ENCODE measurements around the gene PREPL. TPM values are rescaled to one million over a fixed set of nuclear protein-coding genes. Genes with fewer than 3 reads are reported as not detected.

PREPL gene
- total RNA-seq, 2 donors from 2014 or later = 24.4 to 46.5 TPM

- ATAC-seq (no peak), DNase-seq (no peak)
- Histone ChIP-seq H3K36me3 (replicated peaks in 1 of 2; ENCODE audit: insufficient read depth in 1 of 2, low read depth in 2 of 2) (no peaks in the 10 kb centered on the region), H3K27me3 (no peaks in the 10 kb centered on the region), H3K4me3 (no peak overlapping the region), H3K27ac (peak overlapping the region in 1 of 4 donors; percentile 38), H3K9me3 (no peaks in the 10 kb centered on the region), H3K4me1 (peaks cover 46% of the 10 kb centered on the region)
- intact Hi-C loops (cut with DNase I) = no loop called here
- no peak for TF ChIP-seq CTCF (IDR thresholded peaks at IDR 0.05)
- no peak for TF ChIP-seq POLR2A (IDR thresholded peaks at IDR 0.05)
- 86 to 87% methylated on average over 5 of the region's 5 CpGs for WGBS, 2 donors
These were observed 76.1 kb downstream of the PREPL start for GRCh38 chr2:44285174-44285573.

DNA sequence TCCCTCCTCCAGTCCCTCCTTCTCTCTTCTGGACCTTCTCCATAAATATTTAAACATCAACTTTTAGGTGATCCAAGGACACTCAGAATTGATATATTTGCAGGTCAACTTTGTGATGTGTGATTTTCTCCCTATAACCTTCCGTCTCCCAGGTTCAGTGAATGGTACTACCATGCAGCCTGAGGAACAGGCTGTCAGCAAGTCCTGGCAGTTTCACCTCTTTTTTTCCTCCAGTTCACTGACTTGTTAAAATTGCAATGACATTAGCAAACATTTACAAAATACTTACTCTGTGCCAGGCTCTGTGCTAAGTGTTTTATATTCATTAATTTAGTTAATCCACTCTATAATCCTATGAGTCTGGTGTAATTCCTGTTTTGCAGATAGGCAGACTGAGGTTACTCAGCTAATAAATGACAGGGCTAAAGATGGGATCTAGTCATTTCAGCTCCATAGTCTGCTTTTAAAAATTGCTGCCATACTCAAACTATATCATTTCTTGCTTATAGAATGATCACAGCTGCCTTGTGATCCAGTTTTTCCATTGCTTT, 78.1 kb downstream of the PREPL start:
- TF ChIP-seq CTCF (IDR thresholded peaks at IDR 0.05) = no peak
- H3K36me3 ChIP-seq (replicated peaks in 1 of 2; ENCODE audit: insufficient read depth in 1 of 2, low read depth in 2 of 2) = no peaks in the 10 kb centered on the region
- peaks cover 32% of the 10 kb centered on the region for H3K4me1 ChIP-seq
- H3K9me3 ChIP-seq = no peaks in the 10 kb centered on the region
- H3K27me3 ChIP-seq = no peaks in the 10 kb centered on the region
- peak overlapping the region in 2 of 4 donors; percentile 15 to 44 for H3K27ac ChIP-seq
- 10 to 30% methylated on average over 1 of the region's 1 CpG for WGBS, 2 donors
- intact Hi-C loops (cut with DNase I) = no loop called here
- ATAC-seq (peak; percentile 23), DNase-seq (no peak)
- H3K4me3 ChIP-seq = no peak overlapping the region

- DNase-seq (no peak), ATAC-seq (no peak)
- Histone ChIP-seq H3K9me3 (no peaks in the 10 kb centered on the region), H3K4me3 (no peak overlapping the region), H3K4me1 (peaks cover 11% of the 10 kb centered on the region), H3K36me3 (replicated peaks in 1 of 2; ENCODE audit: insufficient read depth in 1 of 2, low read depth in 2 of 2) (no peaks in the 10 kb centered on the region), H3K27ac (no peak overlapping the region), H3K27me3 (no peaks in the 10 kb centered on the region)
- intact Hi-C loops (cut with DNase I) = no loop called here
- TF ChIP-seq CTCF (IDR thresholded peaks at IDR 0.05) = no peak
- TF ChIP-seq POLR2A (IDR thresholded peaks at IDR 0.05) = no peak
- 88 to 94% methylated on average over 1 of the region's 1 CpG for WGBS, 2 donors
These were observed 80.4 kb downstream of the PREPL start for GRCh38 chr2:44280869-44281268.

DNA sequence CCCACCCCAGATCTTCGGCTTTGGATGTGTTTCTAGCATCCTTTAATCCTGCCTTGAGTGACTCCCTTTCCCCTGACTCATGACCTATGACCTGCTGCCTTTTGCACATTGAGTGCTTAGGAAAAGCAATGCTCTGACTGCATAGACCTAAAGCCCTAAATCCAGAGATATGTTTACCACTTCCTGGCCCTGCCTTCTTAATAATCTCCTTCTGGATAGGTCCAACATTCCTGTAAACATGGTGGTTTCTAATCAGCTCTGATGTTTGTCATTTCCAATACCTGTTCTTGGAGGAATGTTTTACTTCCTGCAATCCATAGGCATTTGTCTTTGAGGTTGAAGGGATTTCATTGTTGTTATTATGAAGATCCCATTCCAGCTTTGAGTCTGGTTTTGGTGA, 83.8 kb downstream of the PREPL start:
- intact Hi-C loops (cut with DNase I) = no loop called here
- peak; percentile 30 for ATAC-seq
- TF ChIP-seq POLR2A (IDR thresholded peaks at IDR 0.05) (no peak), CTCF (IDR thresholded peaks at IDR 0.05) (no peak)
- Histone ChIP-seq H3K27me3 (no peaks in the 10 kb centered on the region), H3K36me3 (replicated peaks in 1 of 2; ENCODE audit: insufficient read depth in 1 of 2, low read depth in 2 of 2) (no peaks in the 10 kb centered on the region), H3K9me3 (no peaks in the 10 kb centered on the region), H3K4me3 (no peak overlapping the region), H3K4me1 (peaks cover 3% of the 10 kb centered on the region), H3K27ac (peak overlapping the region; percentile 17 to 85 (median 80))
- DNase-seq = no peak
- WGBS, 2 donors = 42 to 68% methylated on average over 1 of the region's 1 CpG

GRCh38 chr2:44275927-44276303, 85.4 kb downstream of the PREPL start:
- Histone ChIP-seq H3K4me3 (no peak overlapping the region), H3K36me3 (replicated peaks in 1 of 2; ENCODE audit: insufficient read depth in 1 of 2, low read depth in 2 of 2) (no peaks in the 10 kb centered on the region), H3K9me3 (no peaks in the 10 kb centered on the region), H3K27ac (peak overlapping the region; percentile 72 to 85 (median 80)), H3K4me1 (no peaks in the 10 kb centered on the region), H3K27me3 (no peaks in the 10 kb centered on the region)
- ATAC-seq (peak; percentile 51), DNase-seq (no peak)
- TF ChIP-seq POLR2A (IDR thresholded peaks at IDR 0.05) (no peak), CTCF (IDR thresholded peaks at IDR 0.05) (no peak)
- WGBS, 2 donors = 39 to 55% methylated on average over 2 of the region's 2 CpGs
- intact Hi-C loops (cut with DNase I) = no loop called here
